Endothelial cell of umbilical vein (primary cell): ENCODE data around the gene USP47. TPM values are rescaled to one million over a fixed set of nuclear protein-coding genes. Genes with fewer than 3 reads are reported as not detected.

ENCODE experiments used
- BruUV-seq: library from RNA; stranded (reverse); fragments of 400-500 nt; replicated peaks from 2 replicates; lab custom pipeline; 2021; lab: Mats Ljungman, UMichigan
- CTCF ChIA-PET: fragments of 300-600, 350-600 bp; sonication (Branson Sonifier 250); formaldehyde crosslinking; loops from one replicate; lab custom pipeline; 2021; ENCODE audit warnings: antibody characterized with exemption, inconsistent platforms; lab: Charles Lee
- POLR2A ChIA-PET: fragments of 300-600, 350-600 bp; sonication (Branson Sonifier 250); formaldehyde crosslinking; loops from one replicate; lab custom pipeline; 2021; ENCODE audit warnings: antibody characterized with exemption, inconsistent platforms; lab: Charles Lee
- DNase-seq: peaks from one replicate; pipeline ENCODE4 v3.0.0-alpha.2; 2011; ENCODE audit warnings: low read depth, low spot score
- FAIRE-seq: peaks from 2 replicates; lab custom pipeline; 2011; peaks lifted over from hg19 to GRCh38; lab: Jason Lieb, UNC
- H2AFZ ChIP-seq: 2 replicates; pipeline ENCODE4 v1.6.0; 2012; ENCODE audit warnings: low read depth, low read length, control low read depth, inconsistent platforms
- H3K27ac ChIP-seq: 2 replicates; pipeline ENCODE4 v1.5.1; 2011; ENCODE audit warnings: low read depth, mild to moderate bottlenecking, control low read depth, low read length, moderate library complexity; ENCODE audit not compliant: insufficient read depth
- H3K27me3 ChIP-seq, 2 experiments: 2 replicates each; pipeline versions ENCODE4 v1.6.0 to v1.6.1; 2011; ENCODE audit warnings: low read length in 2 of 2, mixed read lengths in 1 of 2; ENCODE audit not compliant: control insufficient read depth in 2 of 2, insufficient read depth in 2 of 2
- H3K36me3 ChIP-seq, 2 experiments: 2 replicates in 1 of 2; 3 replicates in 1 of 2; pipeline ENCODE4 v1.5.1; 2011; ENCODE audit warnings: low read length in 2 of 2, mild to moderate bottlenecking in 1 of 2, moderate library complexity in 1 of 2; ENCODE audit not compliant: control insufficient read depth in 2 of 2, insufficient read depth in 2 of 2; ENCODE audit errors: extremely low read depth in 1 of 2
- H3K4me1 ChIP-seq: 3 replicates; pipeline ENCODE4 v1.5.1; 2011; ENCODE audit warnings: mild to moderate bottlenecking, low read length; ENCODE audit not compliant: control insufficient read depth, insufficient read depth; ENCODE audit errors: extremely low read depth
- H3K4me2 ChIP-seq: 2 replicates; pipeline ENCODE4 v1.6.1; 2011; ENCODE audit warnings: low read length, control low read depth, mixed read lengths; ENCODE audit not compliant: insufficient read depth
- H3K4me3 ChIP-seq, 3 experiments: fragments of 200-600 bp in 1 of 3; sonication (generic), shearing (Covaris generic) in 1 of 3; replicated peaks in 1 of 3; 2 replicates each; pipeline ENCODE4 v1.5.1; 2011 to 2016; ENCODE audit warnings: control low read depth in 3 of 3, low read length in 3 of 3, mild to moderate bottlenecking in 2 of 3, inconsistent platforms in 1 of 3, low read depth in 1 of 3, moderate library complexity in 1 of 3; ENCODE audit not compliant: insufficient read depth in 1 of 3
- H3K79me2 ChIP-seq: 2 replicates; pipeline ENCODE4 v1.6.0; 2012; ENCODE audit warnings: low read length, inconsistent platforms; ENCODE audit not compliant: control insufficient read depth, insufficient read depth
- H3K9ac ChIP-seq: replicated peaks from 2 replicates; pipeline ENCODE3; 2011; ENCODE audit warnings: low read length, control low read depth; ENCODE audit not compliant: insufficient read depth; ENCODE audit errors: extremely low read depth
- H3K9me1 ChIP-seq: replicated peaks from 3 replicates; pipeline ENCODE4 v1.6.0; 2011; ENCODE audit warnings: mild to moderate bottlenecking, low read length; ENCODE audit not compliant: control insufficient read depth, insufficient read depth; ENCODE audit errors: extremely low read depth
- H3K9me3 ChIP-seq: replicated peaks from 2 replicates; pipeline ENCODE4 v1.5.1; 2012; ENCODE audit warnings: low read length, inconsistent platforms; ENCODE audit not compliant: control insufficient read depth, insufficient read depth
- H4K20me1 ChIP-seq: replicated peaks from 2 replicates; pipeline ENCODE3; 2011; ENCODE audit warnings: mild to moderate bottlenecking, low read length; ENCODE audit not compliant: control insufficient read depth, insufficient read depth; ENCODE audit errors: extremely low read depth
- GATA2 ChIP-seq: IDR thresholded peaks from 2 replicates; pipeline ENCODE4 v1.7.0; 2011; ENCODE audit warnings: low read depth, mild to moderate bottlenecking, moderate library complexity, mixed read lengths, low read length; ENCODE audit not compliant: insufficient read length, insufficient read depth
- POLR2A ChIP-seq: IDR thresholded peaks from 2 replicates; pipeline ENCODE4 v1.6.1; 2012; ENCODE audit warnings: low read depth, mild to moderate bottlenecking, control low read depth, low read length
- POLR2AphosphoS5 ChIP-seq: IDR thresholded peaks from 2 replicates; pipeline ENCODE4 v1.6.1; 2012; ENCODE audit warnings: low read depth, mild to moderate bottlenecking, control low read depth, low read length, moderate library complexity; ENCODE audit not compliant: insufficient read depth
- dilution Hi-C: fragments of 300-500 bp; cut with MboI; formaldehyde crosslinking; loops from one replicate; pipeline ENCODE4 v1.15.0; 2019; ENCODE audit warnings: low sequenced_read_pairs; ENCODE audit not compliant: extremely low pct_ligation_motif_present
- intact Hi-C: fragments of 100-400 bp; cut with micrococcal nuclease; formaldehyde crosslinking; loops from one replicate; pipeline ENCODE4 v1.10.0; 2022
- polyA plus RNA-seq, 4 experiments: library from polyadenylated mRNA; depleted of rRNA in 3 of 4; stranded (reverse) in 3 of 4; unstranded in 1 of 4; fragments of >200 nt; gene quantifications; 2 replicates each; pipeline versions ENCODE4 v1.2.1 to v1.2.3, GENCODE V29; 2011 to 2012; ENCODE audit warnings: missing spikeins in 1 of 4
- total RNA-seq: library from RNA; stranded (reverse); gene quantifications from 2 replicates; pipeline ENCODE4 v1.2.3, GENCODE V29; 2021

Gene USP47
- total and polyA plus RNA-seq, 2 donors (not counting 3 experiments of a cell fraction or from before 2014, with no cell fraction given), result 7.8 to 38.0 TPM

DNA sequence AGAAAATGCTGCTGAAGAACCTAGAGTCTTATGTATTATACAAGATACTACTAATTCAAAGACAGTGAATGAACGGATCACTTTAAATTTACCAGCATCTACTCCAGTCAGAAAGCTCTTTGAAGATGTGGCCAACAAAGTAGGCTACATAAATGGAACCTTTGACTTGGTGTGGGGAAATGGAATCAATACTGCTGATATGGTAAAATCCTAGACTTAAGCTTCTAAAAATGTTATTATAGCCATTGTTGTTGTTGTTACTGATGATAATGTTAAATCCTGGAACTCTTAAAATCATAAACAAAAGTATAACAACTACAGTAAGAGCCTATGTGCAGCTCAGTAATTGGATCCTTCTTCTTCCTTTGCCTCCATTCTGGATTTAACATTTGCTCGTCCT lies 38.4 kb downstream of the USP47 start:
- Histone ChIP-seq H3K9me3 (no peaks in the 10 kb centered on the region), H4K20me1 (peaks cover 3% of the 10 kb centered on the region), H3K4me2 (no peak overlapping the region), H3K79me2 (peaks cover 50% of the 10 kb centered on the region), H3K9me1 (no peaks in the 10 kb centered on the region), H3K4me3 (no peak overlapping the region), H2AFZ (no peak overlapping the region), H3K27ac (no peak overlapping the region), H3K4me1 (peaks cover 9% of the 10 kb centered on the region), H3K9ac (no peak overlapping the region), H3K36me3 (peaks cover 2 to 5% of the 10 kb centered on the region in 2 experiments), H3K27me3 (no peaks in the 10 kb centered on the region)
- ChIA-PET POLR2A (no interaction called here), CTCF (interaction anchor here (1.1 to 2.1 kb wide), 11 partner anchors 8 to 1087 kb away, joined by 3 to 6 read pairs (median 4); no protein-coding TSS in a partner anchor)
- FAIRE-seq (no peak), DNase-seq (no peak)
- intact Hi-C loops (no loop called here), dilution Hi-C loops (no loop called here)
- BruUV-seq, result no TSS peak
- TF ChIP-seq POLR2AphosphoS5, result no peak
- TF ChIP-seq GATA2, result no peak

DNA sequence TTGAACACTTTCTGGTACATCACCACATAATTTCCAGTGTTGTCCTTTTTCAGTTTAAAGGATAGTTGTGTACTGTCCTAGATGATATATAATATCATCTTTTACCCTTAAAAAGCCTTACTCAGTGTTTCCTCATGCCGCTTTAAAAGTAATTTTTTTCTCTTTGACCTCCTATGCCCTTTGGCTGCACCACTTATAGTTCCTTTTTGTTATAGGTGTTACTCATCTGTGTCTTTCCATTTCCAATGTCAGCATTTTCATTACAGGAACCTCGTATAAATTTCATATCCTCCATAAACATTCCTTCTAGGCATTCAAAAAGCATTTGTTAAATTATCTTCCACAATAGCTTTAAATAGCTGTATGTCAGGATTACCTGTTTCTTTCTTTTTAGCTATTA lies 40.8 kb downstream of the USP47 start:
- Histone ChIP-seq H3K4me1 (peaks cover 9% of the 10 kb centered on the region), H3K9me1 (no peaks in the 10 kb centered on the region), H3K9ac (no peak overlapping the region), H4K20me1 (peaks cover 3% of the 10 kb centered on the region), H2AFZ (no peak overlapping the region), H3K9me3 (no peaks in the 10 kb centered on the region), H3K27me3 (no peaks in the 10 kb centered on the region), H3K79me2 (peaks cover 31% of the 10 kb centered on the region), H3K36me3 (peaks cover 6 to 9% of the 10 kb centered on the region in 2 experiments), H3K4me2 (peak overlapping the region; percentile 8), H3K4me3 (no peak overlapping the region), H3K27ac (no peak overlapping the region)
- FAIRE-seq (no peak), DNase-seq (peak; percentile 50)
- TF ChIP-seq POLR2A, result no peak
- BruUV-seq, result no TSS peak
- dilution Hi-C loops, result no loop called here
- ChIA-PET POLR2A (no interaction called here), CTCF (interaction anchor here (0.7 to 2.1 kb wide), 4 partner anchors 17 to 95 kb away, joined by 3 to 7 read pairs (median 4); no protein-coding TSS in a partner anchor)
- intact Hi-C loops, result no loop called here
